Measurements from ENCODE around the gene KRT76.

KRT76 gene

GRCh38 chr12:52776913-52777395, at the start of gene KRT76:
TSS of gene KRT76 (minus strand) at chr12:52777345. CDS start at chr12:52777291, 54 bp downstream.
- no peak for DNase-seq

DNA sequence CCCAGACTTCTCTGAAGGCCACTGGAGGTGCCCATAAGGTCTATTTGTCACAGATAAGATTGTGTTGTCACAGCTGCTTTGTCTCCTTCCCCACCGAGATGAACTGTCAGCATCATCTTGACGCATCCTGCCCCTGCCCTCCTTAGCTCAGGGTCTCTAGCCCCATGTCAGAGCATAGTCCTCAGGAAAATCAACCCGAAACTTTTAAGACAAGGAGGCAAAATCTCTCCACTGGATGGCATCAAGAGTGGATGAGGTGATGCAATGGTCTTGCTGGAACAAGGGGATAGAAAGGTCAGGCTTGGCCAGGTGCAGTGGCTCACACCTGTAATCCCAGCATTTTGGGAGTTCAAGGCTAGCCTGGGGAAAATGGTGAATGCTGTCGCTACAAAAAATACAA, 48.8 kb upstream of the KRT76 start:
- DNase-seq: no peak

DNA sequence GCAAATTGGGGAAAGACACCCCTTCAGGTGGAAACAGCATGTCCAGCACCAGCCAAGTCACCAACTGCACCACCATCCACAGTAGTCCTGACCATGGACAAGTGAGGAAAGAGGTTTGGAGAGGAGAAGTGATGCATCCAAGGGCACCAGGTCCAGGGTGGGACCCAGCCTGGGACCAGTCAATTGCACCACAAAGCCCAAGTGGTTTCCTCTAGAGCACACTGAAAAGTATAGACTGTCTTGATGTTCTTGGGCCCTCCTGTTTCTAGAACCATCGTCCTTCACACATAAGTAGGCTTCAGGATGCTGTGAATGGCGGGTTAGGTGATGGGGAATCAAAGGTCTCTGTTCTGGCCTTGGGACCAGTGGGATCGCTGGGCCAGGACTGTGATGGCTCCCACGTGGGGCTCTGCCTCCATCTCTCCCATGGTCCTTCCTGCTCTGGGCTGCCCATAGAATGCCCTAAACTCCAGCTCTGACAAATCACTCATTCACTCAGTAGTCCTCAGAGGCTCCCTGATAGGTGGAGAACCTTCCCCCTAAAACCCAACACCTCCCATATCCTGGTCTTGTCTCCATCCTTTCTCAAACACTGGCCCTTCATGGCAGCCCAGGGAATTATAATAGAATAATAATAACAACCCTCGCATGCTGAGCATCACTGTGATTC, 47.7 kb upstream of the KRT76 start:
- no peak for DNase-seq

DNA sequence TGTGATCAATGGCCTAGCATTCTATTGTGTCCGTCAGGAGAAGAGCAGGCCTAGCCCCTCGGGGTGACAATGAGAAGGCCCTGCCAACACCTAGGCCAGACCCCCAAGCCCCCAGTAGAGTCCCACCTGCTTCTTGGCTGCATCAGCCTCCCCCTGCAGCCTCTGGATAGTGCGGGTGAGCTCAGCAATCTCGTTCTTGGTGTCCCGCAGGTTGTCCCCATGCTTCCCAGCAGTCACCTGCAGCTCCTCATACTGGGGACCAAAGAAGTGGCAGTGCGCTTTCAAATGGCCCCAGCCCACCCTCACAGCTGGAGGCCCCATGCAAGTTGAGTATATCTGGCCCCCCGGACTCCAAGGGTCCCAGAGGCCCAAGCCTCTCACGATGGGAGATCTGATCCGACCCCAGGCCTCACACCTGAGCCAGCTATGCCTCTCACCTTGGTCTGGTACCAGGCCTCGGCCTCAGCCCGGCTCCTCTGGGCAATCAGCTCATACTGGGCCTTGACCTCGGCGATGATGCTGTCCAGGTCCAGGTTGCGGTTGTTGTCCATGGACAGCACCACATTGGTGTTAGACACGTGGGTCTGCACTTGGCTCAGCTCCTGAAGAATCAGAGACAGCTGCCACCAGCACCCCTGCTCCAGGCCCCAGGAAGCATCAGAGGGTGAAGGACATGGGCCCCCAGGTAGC, 46.8 kb upstream of the KRT76 start:
- DNase-seq: no peak

GRCh38 chr12:52822771-52823510, 45.8 kb upstream of the KRT76 start:
- DNase-seq: no peak

DNA sequence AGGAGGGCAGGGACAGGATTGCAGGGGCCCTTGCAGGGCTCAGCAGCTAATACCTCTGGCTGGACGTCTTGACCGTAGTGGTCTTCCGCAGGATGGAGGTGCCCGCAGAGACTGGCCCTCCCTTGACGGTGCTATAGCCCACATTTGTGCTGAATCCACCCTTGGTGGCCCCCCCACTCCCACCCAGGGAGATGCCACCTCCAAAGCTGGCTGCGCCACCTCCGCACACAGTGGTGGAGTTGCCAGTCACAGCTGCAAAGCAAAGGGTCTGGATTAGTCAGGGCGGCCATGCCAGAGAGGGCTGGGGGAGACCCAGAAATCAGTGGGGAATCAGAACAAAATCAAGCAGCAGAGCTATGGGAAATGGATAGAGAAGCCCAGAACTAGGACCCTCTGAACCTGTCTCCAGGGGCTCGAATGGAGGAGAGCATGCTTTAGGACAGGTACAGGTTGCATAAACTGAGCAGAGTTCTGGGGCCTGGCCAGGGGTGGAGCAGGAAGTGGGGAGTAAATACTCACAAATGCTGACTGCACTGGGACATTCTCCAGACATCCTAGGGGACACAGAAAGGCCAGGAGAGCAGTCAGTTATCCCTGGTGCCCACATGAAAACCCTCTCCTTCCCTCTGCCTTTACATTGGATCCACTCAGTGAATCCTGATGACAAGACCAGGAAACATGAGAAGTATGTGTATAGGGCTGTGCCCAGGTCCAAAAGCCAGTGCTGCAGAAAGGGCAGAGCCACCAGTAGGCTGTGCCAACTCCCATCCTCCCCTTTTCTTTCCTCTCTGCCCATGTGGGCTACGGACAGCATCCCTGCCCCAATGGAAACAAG, 44.9 kb upstream of the KRT76 start:
- no peak for DNase-seq

DNA sequence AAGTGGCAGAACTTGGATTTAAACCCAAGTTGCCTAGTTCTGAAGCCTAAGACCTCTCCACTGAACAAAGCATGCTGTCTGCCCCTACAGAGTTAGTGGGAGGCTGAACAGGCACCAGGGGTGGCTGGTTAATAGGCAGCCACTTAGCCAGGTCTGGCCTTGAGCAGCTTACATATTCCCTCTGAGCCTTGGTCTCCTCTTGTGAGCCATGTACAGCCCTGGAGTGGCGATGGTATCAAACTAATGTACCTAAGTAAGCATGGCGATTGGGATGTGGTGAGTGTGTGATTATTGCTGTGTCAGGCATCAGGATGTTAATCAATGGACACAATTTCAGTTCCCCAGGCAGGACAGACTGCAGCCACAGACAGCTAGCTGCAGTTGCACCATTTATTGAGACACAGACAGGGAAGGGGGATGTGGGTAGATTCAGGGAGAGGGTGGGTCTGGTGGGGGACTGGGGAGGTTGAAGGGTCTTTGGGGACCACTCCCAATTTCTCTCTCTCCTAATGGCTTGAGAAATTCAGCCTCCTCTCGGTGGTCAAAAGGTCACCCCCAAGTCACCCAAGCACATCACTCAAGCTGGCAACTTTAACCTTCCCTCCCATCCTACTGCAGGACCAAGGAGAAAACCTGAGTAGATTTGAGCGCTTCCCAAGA, 44.1 kb upstream of the KRT76 start:
- DNase-seq: no peak

GRCh38 chr12:52820521-52820920, 43.4 kb upstream of the KRT76 start:
- no peak for DNase-seq

- no peak for DNase-seq
Observed at GRCh38 chr12:52819731-52820510, 42.8 kb upstream of the KRT76 start.

GRCh38 chr12:52818887-52819420, 41.8 kb upstream of the KRT76 start:
- no peak for DNase-seq

- no peak for DNase-seq
Observed at GRCh38 chr12:52818388-52818787, 41.2 kb upstream of the KRT76 start.

GRCh38 chr12:52817699-52818238, 40.6 kb upstream of the KRT76 start:
- DNase-seq: no peak

DNA sequence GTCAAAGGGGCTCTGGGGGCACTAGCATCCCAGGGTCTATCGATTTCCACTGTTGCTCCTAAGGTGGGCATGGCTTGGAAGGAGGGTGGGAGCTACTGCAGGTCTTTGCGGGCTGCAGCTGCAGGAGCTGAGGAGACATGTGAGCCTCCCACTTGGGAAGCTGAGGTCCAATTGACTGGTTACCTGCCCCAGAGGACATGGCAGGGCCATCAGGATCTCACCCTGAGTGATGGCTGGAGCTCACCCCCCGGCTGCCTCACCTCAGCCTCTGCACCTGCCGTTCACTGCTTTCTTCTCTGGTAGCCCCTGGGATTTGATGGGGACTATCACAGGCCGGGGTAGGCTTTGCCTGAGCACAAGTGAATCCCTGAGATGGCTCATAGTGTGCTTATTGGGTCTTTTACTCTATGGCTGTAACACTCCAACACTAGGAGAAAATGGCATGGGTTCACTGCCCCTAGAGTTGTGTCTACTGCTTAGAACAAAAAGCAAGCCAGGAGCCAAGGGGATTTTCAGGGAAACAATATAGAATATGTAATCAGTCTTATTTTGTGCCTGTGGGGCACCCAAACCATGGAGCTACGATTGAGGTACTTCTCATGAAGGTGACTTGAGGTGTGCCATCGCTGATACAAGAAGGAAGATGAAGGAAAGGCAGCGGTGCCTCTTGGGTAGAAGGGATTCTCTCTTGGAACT, 40.0 kb upstream of the KRT76 start:
- DNase-seq: no peak

DNA sequence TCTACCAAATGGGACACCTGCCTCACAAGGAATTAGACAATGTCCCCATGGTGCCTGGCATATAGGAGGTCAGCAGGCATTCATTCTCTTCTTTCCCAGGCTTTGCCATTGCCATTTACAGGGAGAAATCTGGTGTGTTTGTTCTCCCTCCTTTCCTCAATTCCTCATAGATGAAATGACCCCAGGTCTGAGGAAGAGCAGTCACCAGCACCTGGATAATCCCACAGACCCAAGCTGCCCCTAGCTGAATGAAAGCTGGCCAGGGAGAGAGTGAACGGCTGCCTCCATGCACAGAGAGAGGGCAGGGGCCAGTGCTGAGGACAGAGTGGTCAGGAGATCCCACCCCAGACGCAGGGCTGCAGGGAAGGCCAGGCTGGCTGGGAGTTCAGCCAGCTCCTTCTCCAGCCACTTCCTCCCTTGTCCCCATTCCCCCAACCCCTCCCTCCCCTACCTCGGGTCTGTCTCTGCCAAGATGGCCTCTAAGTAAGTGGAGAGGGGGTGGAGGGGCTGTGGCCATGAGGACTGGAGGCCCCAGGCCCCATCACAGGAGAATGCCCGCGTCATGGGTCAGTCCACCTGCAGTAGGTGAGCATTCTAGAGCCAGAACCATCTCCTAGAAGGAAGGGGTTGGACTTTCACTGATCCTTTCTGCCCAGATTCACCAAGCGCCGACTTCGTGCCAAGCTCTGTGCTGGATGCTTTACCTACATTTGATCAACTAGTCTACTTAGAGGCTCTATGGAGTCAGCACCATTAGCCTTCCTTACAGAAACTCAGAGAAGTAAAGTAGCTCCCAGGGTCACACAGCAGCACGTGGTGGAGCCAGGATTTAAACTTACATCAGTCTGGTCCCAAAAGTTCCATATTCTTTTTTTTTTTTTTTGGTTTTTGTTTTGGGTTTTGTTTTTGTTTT, 38.8 kb upstream of the KRT76 start:
- DNase-seq: no peak

DNA sequence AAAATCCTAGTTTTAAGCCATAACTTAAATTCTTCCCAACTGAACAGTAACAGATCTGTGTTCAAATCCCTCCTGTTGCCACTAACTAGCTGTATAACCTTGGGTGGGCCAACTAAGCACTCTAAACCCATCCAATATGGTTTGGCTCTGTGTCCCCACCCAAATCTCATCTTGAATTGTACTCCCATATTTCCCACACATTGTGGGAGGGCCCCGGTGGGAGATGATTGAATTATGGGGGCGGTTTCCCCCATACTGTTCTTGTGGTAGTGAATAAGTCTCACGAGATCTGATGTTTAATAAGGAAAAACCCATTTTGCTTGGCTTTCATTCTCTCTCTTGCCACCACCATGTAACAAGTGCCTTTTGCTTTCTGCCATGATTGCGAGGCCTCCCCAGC, 38.0 kb upstream of the KRT76 start:
- no peak for DNase-seq

DNA sequence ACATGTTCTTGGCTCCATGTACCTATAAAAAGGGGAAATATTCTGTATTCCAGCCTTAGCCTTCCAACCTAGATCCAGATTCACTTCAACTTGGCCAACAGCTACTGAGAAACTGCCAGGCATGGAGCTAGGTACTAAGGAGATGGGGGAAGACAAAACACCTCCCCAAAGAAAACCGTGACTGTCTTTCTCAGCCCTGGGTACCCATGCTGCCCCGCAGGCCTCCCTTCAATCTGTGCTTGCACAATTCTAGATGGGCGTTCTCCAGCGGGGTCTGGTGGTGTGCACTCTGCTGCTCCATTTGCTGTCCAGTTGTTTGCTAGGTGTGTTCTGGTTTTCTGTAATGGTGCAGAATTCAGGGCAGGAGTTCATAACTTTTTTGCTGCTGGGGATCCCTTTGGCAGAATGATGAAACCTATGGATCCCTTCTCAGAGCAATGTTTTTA, 37.6 kb upstream of the KRT76 start:
- DNase-seq: no peak

DNA sequence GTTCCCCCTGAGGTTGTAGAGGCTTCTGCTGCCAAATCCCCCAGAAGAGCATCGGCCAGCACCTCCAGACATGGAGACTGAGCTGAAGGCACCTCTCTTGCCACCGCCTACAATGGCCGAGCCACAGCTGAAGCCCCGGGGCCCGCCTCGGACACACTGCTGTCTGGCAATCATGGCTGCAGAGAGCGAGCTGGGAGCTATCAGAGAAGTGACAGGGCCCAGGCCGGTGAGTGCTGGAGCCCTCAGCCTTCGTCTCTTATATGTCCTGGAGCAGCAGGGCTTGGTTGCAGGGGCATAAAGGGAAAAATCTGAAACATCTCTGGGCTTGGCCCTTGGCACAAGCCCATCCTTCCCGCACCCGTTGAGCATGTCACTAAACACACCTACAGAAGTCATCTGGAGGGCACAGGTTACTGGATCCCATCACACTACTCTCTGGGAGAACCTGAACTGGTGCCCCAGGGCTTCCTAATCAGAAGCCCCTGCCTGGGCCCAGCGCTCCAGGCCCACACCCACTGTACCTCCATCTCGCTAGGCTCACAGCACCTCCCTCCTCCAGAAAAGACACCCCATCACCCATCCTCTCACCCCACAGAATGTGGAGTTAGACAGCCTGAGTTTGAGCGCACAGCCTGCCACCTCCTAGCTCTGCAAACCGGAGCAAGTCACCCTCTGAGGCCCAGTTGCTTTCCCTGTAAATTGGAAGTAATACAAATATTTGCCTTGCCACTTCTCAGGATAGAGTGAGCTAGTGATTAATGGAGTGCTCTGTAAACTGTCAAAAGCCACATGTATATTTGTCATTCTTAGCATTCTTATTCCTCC, 37.0 kb upstream of the KRT76 start, which contains the start of gene KRT4:
TSS of gene KRT4 (minus strand) at position 232 of the 825 bp plus-strand sequence. CDS start at position 174, 58 bp downstream.
- DNase-seq: no peak

- DNase-seq: no peak
Observed at GRCh38 chr12:52813203-52813819, 36.2 kb upstream of the KRT76 start.
